IPS-18c (cell line): ENCODE measurements around the gene RWDD1.
A peak's percentile ranks its signal among the peaks of the same experiment; 100 is the strongest.

Source experiments
- H3K4me3 ChIP-seq: 2 replicates; pipeline ENCODE4 v1.7.0; 2013; ENCODE audit warnings: low read depth, mild to moderate bottlenecking, low read length, moderate library complexity; ENCODE audit not compliant: insufficient read depth
- H3K9me3 ChIP-seq: one replicate; pipeline ENCODE4 v1.6.1; 2013; ENCODE audit warnings: mild to moderate bottlenecking, low read length, moderate library complexity; ENCODE audit not compliant: control insufficient read depth, insufficient read depth

The RWDD1 gene

GRCh38 chr6:116556065-116556464 is 15.2 kb upstream of the RWDD1 start:
- no peaks in the 10 kb centered on the region for H3K9me3 ChIP-seq
- H3K4me3 ChIP-seq: no peak overlapping the region

- Histone ChIP-seq H3K4me3 (no peak overlapping the region), H3K9me3 (no peaks in the 10 kb centered on the region)
Measured at GRCh38 chr6:116556814-116557415, 14.4 kb upstream of the RWDD1 start.

GRCh38 chr6:116557893-116558292 is 13.4 kb upstream of the RWDD1 start:
- no peaks in the 10 kb centered on the region for H3K9me3 ChIP-seq

GRCh38 chr6:116560130-116560529 is 11.2 kb upstream of the RWDD1 start:
- no peak overlapping the region for H3K4me3 ChIP-seq
- H3K9me3 ChIP-seq: no peaks in the 10 kb centered on the region

More at GRCh38 chr6:116557893-116558292, 13.4 kb upstream of the RWDD1 start:
- H3K4me3 ChIP-seq: no peak overlapping the region

- Histone ChIP-seq H3K9me3 (no peaks in the 10 kb centered on the region), H3K4me3 (no peak overlapping the region)
Measured at GRCh38 chr6:116561377-116562018, 9.8 kb upstream of the RWDD1 start.

- Histone ChIP-seq H3K9me3 (no peaks in the 10 kb centered on the region), H3K4me3 (no peak overlapping the region)
Measured at GRCh38 chr6:116562019-116562403, 9.3 kb upstream of the RWDD1 start.

GRCh38 chr6:116562614-116563013 is 8.7 kb upstream of the RWDD1 start:
- H3K4me3 ChIP-seq: no peak overlapping the region
- no peaks in the 10 kb centered on the region for H3K9me3 ChIP-seq

GRCh38 chr6:116563830-116564229 is 7.5 kb upstream of the RWDD1 start:
- Histone ChIP-seq H3K4me3 (no peak overlapping the region), H3K9me3 (no peaks in the 10 kb centered on the region)

GRCh38 chr6:116564311-116564710 is 7.0 kb upstream of the RWDD1 start:
- Histone ChIP-seq H3K9me3 (no peaks in the 10 kb centered on the region), H3K4me3 (no peak overlapping the region)

GRCh38 chr6:116564921-116565872 is 6.1 kb upstream of the RWDD1 start:
- no peak overlapping the region for H3K4me3 ChIP-seq
- H3K9me3 ChIP-seq: no peaks in the 10 kb centered on the region

GRCh38 chr6:116568111-116568510 is 3.2 kb upstream of the RWDD1 start:
- no peaks in the 10 kb centered on the region for H3K9me3 ChIP-seq
- H3K4me3 ChIP-seq: no peak overlapping the region

- no peak overlapping the region for H3K4me3 ChIP-seq
- H3K9me3 ChIP-seq: no peaks in the 10 kb centered on the region
Measured at GRCh38 chr6:116568821-116569755, 2.2 kb upstream of the RWDD1 start.

- Histone ChIP-seq H3K4me3 (peak overlapping the region; percentile 78), H3K9me3 (no peaks in the 10 kb centered on the region)
Measured at GRCh38 chr6:116571683-116572000, 338 bp downstream of the RWDD1 start.

GRCh38 chr6:116572162-116572561 is 858 bp downstream of the RWDD1 start:
- Histone ChIP-seq H3K9me3 (no peaks in the 10 kb centered on the region), H3K4me3 (peak overlapping the region; percentile 78)

- Histone ChIP-seq H3K9me3 (no peaks in the 10 kb centered on the region), H3K4me3 (no peak overlapping the region)
Measured at GRCh38 chr6:116575227-116575626, 3.9 kb downstream of the RWDD1 start.

- H3K4me3 ChIP-seq: no peak overlapping the region
- no peaks in the 10 kb centered on the region for H3K9me3 ChIP-seq
Measured at GRCh38 chr6:116577486-116577885, 6.2 kb downstream of the RWDD1 start.

GRCh38 chr6:116578335-116578734 is 7.0 kb downstream of the RWDD1 start:
- no peak overlapping the region for H3K4me3 ChIP-seq

More at GRCh38 chr6:116578335-116578734, 7.0 kb downstream of the RWDD1 start:
- no peaks in the 10 kb centered on the region for H3K9me3 ChIP-seq
